MM.1S (cell line): ENCODE data around the gene C1orf56.
A peak's percentile ranks its signal among the peaks of the same experiment; 100 is the strongest.

Experiments
- DNase-seq: peaks from one replicate; pipeline ENCODE4 v3.0.0-alpha.2; 2015
- H2AFZ ChIP-seq: fragments of 300-600 bp; sonication (generic); 2 replicates; pipeline ENCODE4 v1.6.0; 2016; ENCODE audit warnings: antibody characterized with exemption, low read length
- H3F3A ChIP-seq: fragments of 300-600 bp; sonication (generic); 2 replicates; pipeline ENCODE4 v1.6.1; 2016; ENCODE audit warnings: mild to moderate bottlenecking, antibody characterized with exemption, low read length, moderate library complexity, mixed read lengths; ENCODE audit not compliant: insufficient read depth
- H3K27ac ChIP-seq: fragments of 300-600 bp; sonication (generic); 2 replicates; pipeline ENCODE4 v1.5.1; 2016; ENCODE audit warnings: mild to moderate bottlenecking, low read length
- H3K27me3 ChIP-seq: fragments of 300-600 bp; sonication (generic); replicated peaks from 2 replicates; pipeline ENCODE4 v1.6.0; 2016; ENCODE audit warnings: low read length; ENCODE audit not compliant: insufficient read depth
- H3K36me3 ChIP-seq: fragments of 300-600 bp; sonication (generic); replicated peaks from 2 replicates; pipeline ENCODE4 v1.6.1; 2016; ENCODE audit warnings: mild to moderate bottlenecking, low read length, mixed read lengths; ENCODE audit not compliant: insufficient read depth
- H3K4me1 ChIP-seq: fragments of 300-600 bp; sonication (generic); 2 replicates; pipeline ENCODE4 v1.6.1; 2016; ENCODE audit warnings: low read length, mixed read lengths
- H3K4me2 ChIP-seq: fragments of 300-600 bp; sonication (generic); 2 replicates; pipeline ENCODE4 v1.6.0; 2016; ENCODE audit warnings: low read depth, low read length
- H3K4me3 ChIP-seq: fragments of 300-600 bp; sonication (generic); 2 replicates; pipeline ENCODE4 v1.5.1; 2016; ENCODE audit warnings: low read length, mixed read lengths
- H3K79me2 ChIP-seq: fragments of 300-600 bp; sonication (generic); 2 replicates; pipeline ENCODE4 v1.6.1; 2016; ENCODE audit warnings: mixed run types, low read length, mixed read lengths
- H3K9ac ChIP-seq: fragments of 300-600 bp; sonication (generic); 2 replicates; pipeline ENCODE4 v1.6.1; 2016; ENCODE audit warnings: low read length, mixed read lengths
- H3K9me2 ChIP-seq: fragments of 300-600 bp; sonication (generic); replicated peaks from 2 replicates; pipeline ENCODE4 v1.6.1; 2016; ENCODE audit warnings: mild to moderate bottlenecking, low read length, mixed read lengths; ENCODE audit not compliant: insufficient read depth
- H3K9me3 ChIP-seq: fragments of 300-600 bp; sonication (generic); replicated peaks from 2 replicates; pipeline ENCODE4 v1.6.1; 2016; ENCODE audit warnings: mild to moderate bottlenecking, low read length, mixed read lengths; ENCODE audit not compliant: insufficient read depth
- H4K20me1 ChIP-seq: fragments of 300-600 bp; sonication (generic); 2 replicates; pipeline ENCODE4 v1.6.1; 2016; ENCODE audit warnings: mild to moderate bottlenecking, low read length, moderate library complexity, mixed read lengths; ENCODE audit not compliant: insufficient read depth
- EZH2 ChIP-seq: fragments of 300-600 bp; sonication (generic); optimal IDR thresholded peaks from 2 replicates; pipeline ENCODE3; 2017; ENCODE audit warnings: low read depth, mild to moderate bottlenecking, antibody characterized with exemption, low read length, mixed read lengths
- EZH2phosphoT487 ChIP-seq: fragments of 300-600 bp; sonication (generic); IDR thresholded peaks from 2 replicates; pipeline ENCODE4 v1.6.1; 2018; ENCODE audit warnings: antibody characterized with exemption, low read length
- TF ChIP-seq, protein P1 (sequence below): fragments of 300-600 bp; sonication (generic); IDR thresholded peaks from 2 replicates; pipeline ENCODE4 v1.5.1; 2016; ENCODE audit warnings: antibody characterized with exemption, low read length, mixed read lengths

Gene C1orf56

DNA sequence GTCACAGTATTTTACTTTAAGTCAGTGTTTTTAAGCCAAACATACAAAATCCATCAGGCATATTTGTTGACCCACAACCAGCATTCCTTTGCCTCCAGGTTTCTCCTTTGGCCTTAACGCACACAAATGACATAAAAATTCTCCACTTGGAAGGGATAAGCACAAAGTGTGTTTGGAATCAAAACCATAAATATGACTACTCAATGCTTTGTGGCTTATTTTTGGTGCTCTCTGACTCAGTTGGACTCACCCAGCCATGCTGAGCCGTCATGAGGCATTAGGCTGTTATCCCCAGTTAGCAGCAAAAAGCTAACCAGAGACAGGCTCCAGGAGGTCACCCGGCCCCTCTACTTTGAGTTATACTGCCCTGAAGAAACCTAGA is 38.4 kb upstream of the C1orf56 start:
- Histone ChIP-seq H3K9ac (peak overlapping the region; percentile 75; the same call in 1 of the 2 replicates), H3F3A (peaks cover 21% of the 10 kb centered on the region), H3K4me3 (peak overlapping the region; percentile 82), H4K20me1 (no peaks in the 10 kb centered on the region), H3K36me3 (no peaks in the 10 kb centered on the region), H3K79me2 (peaks cover 26% of the 10 kb centered on the region; the same call in 1 of the 2 replicates), H3K9me2 (no peaks in the 10 kb centered on the region), H2AFZ (peak overlapping the region; percentile 94), H3K27me3 (no peaks in the 10 kb centered on the region), H3K9me3 (no peaks in the 10 kb centered on the region), H3K4me1 (peaks cover 20% of the 10 kb centered on the region), H3K27ac (no peak overlapping the region), H3K4me2 (peak overlapping the region; percentile 85)
- TF ChIP-seq, protein P1, sequence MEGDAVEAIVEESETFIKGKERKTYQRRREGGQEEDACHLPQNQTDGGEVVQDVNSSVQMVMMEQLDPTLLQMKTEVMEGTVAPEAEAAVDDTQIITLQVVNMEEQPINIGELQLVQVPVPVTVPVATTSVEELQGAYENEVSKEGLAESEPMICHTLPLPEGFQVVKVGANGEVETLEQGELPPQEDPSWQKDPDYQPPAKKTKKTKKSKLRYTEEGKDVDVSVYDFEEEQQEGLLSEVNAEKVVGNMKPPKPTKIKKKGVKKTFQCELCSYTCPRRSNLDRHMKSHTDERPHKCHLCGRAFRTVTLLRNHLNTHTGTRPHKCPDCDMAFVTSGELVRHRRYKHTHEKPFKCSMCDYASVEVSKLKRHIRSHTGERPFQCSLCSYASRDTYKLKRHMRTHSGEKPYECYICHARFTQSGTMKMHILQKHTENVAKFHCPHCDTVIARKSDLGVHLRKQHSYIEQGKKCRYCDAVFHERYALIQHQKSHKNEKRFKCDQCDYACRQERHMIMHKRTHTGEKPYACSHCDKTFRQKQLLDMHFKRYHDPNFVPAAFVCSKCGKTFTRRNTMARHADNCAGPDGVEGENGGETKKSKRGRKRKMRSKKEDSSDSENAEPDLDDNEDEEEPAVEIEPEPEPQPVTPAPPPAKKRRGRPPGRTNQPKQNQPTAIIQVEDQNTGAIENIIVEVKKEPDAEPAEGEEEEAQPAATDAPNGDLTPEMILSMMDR = no peak
- TF ChIP-seq EZH2phosphoT487 = no peak
- no peak for TF ChIP-seq EZH2
- no peak for DNase-seq

DNA sequence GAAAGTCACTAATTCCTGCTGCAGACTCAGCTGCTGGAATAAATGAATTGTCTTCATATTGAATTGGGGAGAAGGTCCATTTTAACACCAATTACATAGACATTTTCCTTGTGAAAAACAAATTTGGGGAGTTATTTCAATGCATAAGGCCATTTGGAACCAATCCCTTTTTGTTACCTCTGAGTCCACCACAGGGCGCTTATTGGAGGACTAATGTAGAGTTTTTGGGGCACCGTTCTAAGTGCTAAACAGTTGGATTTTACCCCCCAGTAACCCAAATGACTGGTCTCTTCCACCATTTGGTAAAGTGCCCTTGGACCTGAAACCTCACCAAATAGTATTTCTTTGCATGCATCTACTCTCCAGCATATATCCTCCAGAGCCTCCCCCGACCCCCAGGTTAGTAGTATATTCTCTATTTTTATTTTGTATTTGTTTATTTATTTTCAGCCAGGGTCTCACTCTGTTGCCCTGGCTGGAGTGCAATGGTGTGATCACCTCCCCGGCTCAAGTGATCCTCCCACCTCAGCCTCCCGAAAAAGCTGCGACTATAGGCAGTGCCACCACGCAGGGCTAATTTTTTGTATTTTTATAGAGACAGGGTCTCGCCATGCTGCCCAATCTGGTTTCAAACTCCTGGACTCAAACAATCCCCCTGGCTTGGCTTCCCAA is 37.7 kb upstream of the C1orf56 start:
- Histone ChIP-seq H3K79me2 (peaks cover 25% of the 10 kb centered on the region; the same call in 1 of the 2 replicates), H3K4me3 (no peak overlapping the region), H3K9me3 (no peaks in the 10 kb centered on the region), H3F3A (peaks cover 21% of the 10 kb centered on the region), H4K20me1 (no peaks in the 10 kb centered on the region), H3K27ac (no peak overlapping the region), H3K4me2 (peak overlapping the region; percentile 85; the same call in 1 of the 2 replicates), H3K4me1 (peaks cover 20% of the 10 kb centered on the region), H3K9me2 (no peaks in the 10 kb centered on the region), H3K36me3 (no peaks in the 10 kb centered on the region), H3K27me3 (no peaks in the 10 kb centered on the region), H2AFZ (no peak overlapping the region), H3K9ac (no peak overlapping the region)
- DNase-seq = no peak
- no peak for TF ChIP-seq EZH2
- TF ChIP-seq, protein P1 = no peak
- TF ChIP-seq EZH2phosphoT487 = no peak

DNA sequence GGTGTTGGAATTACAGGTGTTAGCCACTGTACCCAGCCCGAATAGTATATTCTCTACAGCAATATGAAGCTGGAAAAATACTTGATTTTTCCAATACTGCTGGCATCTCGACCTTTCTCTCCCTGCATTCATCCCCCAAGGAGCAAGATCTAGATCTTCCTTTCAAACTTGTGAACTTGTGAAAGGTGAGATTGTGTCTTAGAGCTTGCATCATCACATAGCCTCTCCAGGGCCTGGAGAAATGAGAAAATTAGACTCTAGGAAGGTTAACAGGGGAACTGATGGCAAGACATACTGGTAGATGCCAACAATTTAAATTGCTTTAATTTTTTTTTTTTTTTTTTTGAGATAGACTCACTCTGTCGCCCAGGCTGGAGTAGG is 37.2 kb upstream of the C1orf56 start:
- Histone ChIP-seq H3K27me3 (no peaks in the 10 kb centered on the region), H3K27ac (no peak overlapping the region), H3K9me3 (no peaks in the 10 kb centered on the region), H4K20me1 (no peaks in the 10 kb centered on the region), H2AFZ (no peak overlapping the region), H3F3A (peaks cover 21% of the 10 kb centered on the region), H3K4me2 (no peak overlapping the region), H3K79me2 (peaks cover 21% of the 10 kb centered on the region; the same call in 1 of the 2 replicates), H3K9me2 (no peaks in the 10 kb centered on the region), H3K4me3 (no peak overlapping the region), H3K9ac (no peak overlapping the region), H3K4me1 (peaks cover 20% of the 10 kb centered on the region), H3K36me3 (no peaks in the 10 kb centered on the region)
- DNase-seq = no peak
- TF ChIP-seq EZH2phosphoT487 (no peak), EZH2 (no peak)
- TF ChIP-seq, protein P1 = no peak
